DMS53 treated with DMSO at 0.1 percent for 48 hours (cell line): ENCODE data around the gene FOXE1.

Source experiments
- DNase-seq: peaks from one replicate; lab custom pipeline; 2025; ENCODE audit not compliant: unreplicated experiment; lab: John Stamatoyannopoulos, UW

The FOXE1 gene

GRCh38 chr9:97853056-97853843 is at the start of gene FOXE1:
Gene FOXE1 (plus strand): TSS chr9:97853226. CDS start chr9:97853915, 689 bp downstream.
- DNase-seq: no peak

- DNase-seq: no peak
These were observed 49.0 kb upstream of the FOXE1 start for GRCh38 chr9:97804059-97804365.

- DNase-seq: no peak
These were observed 46.3 kb upstream of the FOXE1 start for GRCh38 chr9:97806721-97807120.

GRCh38 chr9:97807681-97808080 is 45.3 kb upstream of the FOXE1 start:
- no peak for DNase-seq

GRCh38 chr9:97808415-97808814 is 44.6 kb upstream of the FOXE1 start:
- DNase-seq: no peak

GRCh38 chr9:97808972-97809371 is 44.1 kb upstream of the FOXE1 start:
- no peak for DNase-seq

- DNase-seq: no peak
These were observed 43.2 kb upstream of the FOXE1 start for GRCh38 chr9:97809666-97810344.

GRCh38 chr9:97811533-97812246 is 41.3 kb upstream of the FOXE1 start:
- DNase-seq: no peak

GRCh38 chr9:97812247-97812543 is 40.8 kb upstream of the FOXE1 start:
- no peak for DNase-seq

- no peak for DNase-seq
These were observed 40.0 kb upstream of the FOXE1 start for GRCh38 chr9:97813072-97813471.

- DNase-seq: no peak
These were observed 33.3 kb upstream of the FOXE1 start for GRCh38 chr9:97819735-97820134.

- DNase-seq: no peak
These were observed 32.7 kb upstream of the FOXE1 start for GRCh38 chr9:97820373-97820772.

GRCh38 chr9:97830884-97831829 is 21.9 kb upstream of the FOXE1 start:
- DNase-seq: peak; percentile 16

- no peak for DNase-seq
These were observed 21.0 kb upstream of the FOXE1 start for GRCh38 chr9:97831843-97832636.

- no peak for DNase-seq
These were observed 12.5 kb upstream of the FOXE1 start for GRCh38 chr9:97840521-97840920.

- DNase-seq: no peak
These were observed 10.1 kb upstream of the FOXE1 start for GRCh38 chr9:97842960-97843359.

- no peak for DNase-seq
These were observed 7.9 kb upstream of the FOXE1 start for GRCh38 chr9:97845130-97845529.

GRCh38 chr9:97845763-97846162 is 7.3 kb upstream of the FOXE1 start:
- DNase-seq: no peak

- DNase-seq: no peak
These were observed 6.7 kb upstream of the FOXE1 start for GRCh38 chr9:97846347-97846746.

- DNase-seq: no peak
These were observed 5.4 kb upstream of the FOXE1 start for GRCh38 chr9:97847474-97848214.
